Panc1 (cell line): ENCODE data around the gene SLC11A1. TPM values are rescaled to one million over a fixed set of nuclear protein-coding genes. Genes with fewer than 3 reads are reported as not detected.

Source experiments
- ATAC-seq: fragments of 200-7000 bp; cut with Tn5 transposase; 2 replicates; pipeline ENCODE4 v1.9.1; 2020; ENCODE audit warnings: mild to moderate bottlenecking, moderate library complexity
- BruUV-seq: library from RNA; stranded (reverse); fragments of 400-500 nt; replicated peaks from 2 replicates; lab custom pipeline; 2021; lab: Mats Ljungman, UMichigan
- CTCF ChIA-PET: fragments of 300-600 bp; sonication (Branson Sonifier 250); formaldehyde crosslinking; loops from one replicate; lab custom pipeline; 2022; ENCODE audit warnings: antibody characterized with exemption; lab: Charles Lee
- POLR2A ChIA-PET: fragments of 300-600 bp; sonication (Branson Sonifier 250); formaldehyde crosslinking; loops from one replicate; lab custom pipeline; 2022; ENCODE audit warnings: antibody characterized with exemption; lab: Charles Lee
- DNase-seq: peaks from one replicate; pipeline ENCODE4 v3.0.0-alpha.2; 2010; ENCODE audit warnings: low read depth, low spot score
- H3K27ac ChIP-seq: 2 replicates; pipeline ENCODE4 v1.5.1; 2011; ENCODE audit warnings: mild to moderate bottlenecking, low read length, inconsistent platforms
- H3K27me3 ChIP-seq: fragments of 200-500 bp; sonication (Bioruptor generic); 2 replicates; pipeline ENCODE4 v1.6.0; 2014; ENCODE audit warnings: low read length, inconsistent platforms; ENCODE audit not compliant: control insufficient read depth, insufficient read depth
- H3K36me3 ChIP-seq: fragments of 200-500 bp; sonication (Bioruptor generic); 2 replicates; pipeline ENCODE4 v1.5.1; 2014; ENCODE audit warnings: inconsistent platforms, mild to moderate bottlenecking, low read length, moderate library complexity; ENCODE audit not compliant: control insufficient read depth, insufficient read depth
- H3K4me1 ChIP-seq: 2 replicates; pipeline ENCODE4 v1.5.1; 2011; ENCODE audit warnings: inconsistent platforms, mild to moderate bottlenecking, low read length, moderate library complexity; ENCODE audit not compliant: control insufficient read depth, insufficient read depth
- H3K4me3 ChIP-seq, 2 experiments: 2 replicates each; pipeline ENCODE4 v1.5.1; 2011 to 2012; ENCODE audit warnings: low read depth in 2 of 2, low read length in 2 of 2, mild to moderate bottlenecking in 2 of 2, inconsistent platforms in 1 of 2, moderate library complexity in 1 of 2
- H3K9me3 ChIP-seq: fragments of 200-500 bp; sonication (Bioruptor generic); 2 replicates; pipeline ENCODE4 v1.5.1; 2014; ENCODE audit warnings: low read depth, mild to moderate bottlenecking, inconsistent platforms, low read length, moderate library complexity; ENCODE audit not compliant: control insufficient read depth, insufficient read depth
- CTCF ChIP-seq: fragments of 450-650 bp; IDR thresholded peaks from 2 replicates; pipeline ENCODE4 v1.5.1; 2017; ENCODE audit warnings: mild to moderate bottlenecking
- POLR2AphosphoS5 ChIP-seq: IDR thresholded peaks from 2 replicates; pipeline ENCODE4 v1.6.1; 2012; ENCODE audit warnings: mild to moderate bottlenecking, low read depth, low read length, moderate library complexity
- REST ChIP-seq, 2 experiments: IDR thresholded peaks; 2 replicates each; pipeline ENCODE4 v1.6.1; 2011 to 2012; ENCODE audit warnings: low read depth in 2 of 2, control low read depth in 1 of 2, low read length in 1 of 2, mild to moderate bottlenecking in 1 of 2, moderate library complexity in 1 of 2; ENCODE audit not compliant: insufficient read depth in 1 of 2
- SIN3A ChIP-seq: IDR thresholded peaks from 2 replicates; pipeline ENCODE4 v1.6.1; 2012; ENCODE audit warnings: low read depth, mild to moderate bottlenecking, low read length, moderate library complexity, borderline replicate concordance; ENCODE audit not compliant: insufficient read depth
- TCF7L2 ChIP-seq: IDR thresholded peaks from 2 replicates; pipeline ENCODE4 v1.6.1; 2011; ENCODE audit warnings: mild to moderate bottlenecking, low read depth, low read length, inconsistent platforms
- in situ Hi-C: cut with HindIII; loops from 2 replicates; pipeline ENCODE4 v1.10.0; 2016; ENCODE audit warnings: low sequenced_read_pairs, low pct_unique_long_range_greater_than_20kb
- intact Hi-C: fragments of 100-400 bp; cut with micrococcal nuclease; formaldehyde crosslinking; loops from one replicate; pipeline ENCODE4 v1.10.0; 2022; ENCODE audit not compliant: unreplicated experiment
- total RNA-seq: library from RNA; stranded (reverse); gene quantifications from one replicate; pipeline ENCODE4 v1.2.1, GENCODE V29; 2021; ENCODE audit not compliant: unreplicated experiment

Gene SLC11A1
- total RNA-seq, 1 experiment from 2014 or later, result 0.31 TPM

- ChIA-PET CTCF (interaction anchor here (0.6 kb wide), 1 partner anchor 10 kb away, joined by 3 read pairs; no protein-coding TSS in a partner anchor), POLR2A (no interaction called here)
- Histone ChIP-seq H3K36me3 (no peaks in the 10 kb centered on the region), H3K4me3 (no peak overlapping the region), H3K9me3 (no peaks in the 10 kb centered on the region), H3K27ac (no peak overlapping the region; the same call in 1 of the 2 replicates), H3K27me3 (no peaks in the 10 kb centered on the region), H3K4me1 (0 out of 2 replicates have a peak, but pooled peaks cover 6% of the 10 kb centered on the region)
- ATAC-seq, result no peak
- intact Hi-C loops (no loop called here), in situ Hi-C loops (no loop called here)
- TF ChIP-seq REST (IDR thresholded peaks at IDR 0.05; ENCODE audit: insufficient read depth in 1 of 2, low read depth in 2 of 2, low read length in 1 of 2), result no peak
- TF ChIP-seq POLR2AphosphoS5, result no peak
- TF ChIP-seq TCF7L2, result no peak
- no peak for TF ChIP-seq CTCF
- no peak for TF ChIP-seq SIN3A
- no TSS peak for BruUV-seq
- no peak for DNase-seq
These were observed 1.9 kb downstream of the SLC11A1 start for GRCh38 chr2:218383892-218384519.

- TF ChIP-seq POLR2AphosphoS5, result no peak
- TF ChIP-seq TCF7L2, result no peak
- no peak for TF ChIP-seq SIN3A
- no peak for TF ChIP-seq REST (IDR thresholded peaks at IDR 0.05; ENCODE audit: insufficient read depth in 1 of 2, low read depth in 2 of 2, low read length in 1 of 2)
- no peak for TF ChIP-seq CTCF
- H3K27ac ChIP-seq, result no peak overlapping the region
- ChIA-PET POLR2A (interaction anchor here (0.6 kb wide), 1 partner anchor 11 kb away, joined by 8 read pairs; no protein-coding TSS in a partner anchor), CTCF (interaction anchor here (0.6 kb wide), 1 partner anchor 9 kb away, joined by 3 read pairs; no protein-coding TSS in a partner anchor)
- in situ Hi-C loops (no loop called here), intact Hi-C loops (no loop called here)
- H3K4me3 ChIP-seq, result no peak overlapping the region
- DNase-seq (no peak), ATAC-seq (no peak)
- H3K9me3 ChIP-seq, result no peaks in the 10 kb centered on the region
- H3K4me1 ChIP-seq, result 0 out of 2 replicates have a peak, but pooled peaks cover 6% of the 10 kb centered on the region
- H3K27me3 ChIP-seq, result no peaks in the 10 kb centered on the region
- no peaks in the 10 kb centered on the region for H3K36me3 ChIP-seq
- BruUV-seq, result no TSS peak
These were observed 2.9 kb downstream of the SLC11A1 start for GRCh38 chr2:218384975-218385374.
